COLO829 (cell line): ENCODE results near the gene XAF1.
A peak's percentile ranks its signal among the peaks of the same experiment; 100 is the strongest.
"Not testable (repeated sequence)": the region's sequence is repeated elsewhere in the genome, so short reads cannot be mapped to it uniquely, and the experiment has no call there.

Experiments
- DNase-seq: peaks from one replicate; pipeline ENCODE4 v3.0.0; 2012; ENCODE audit warnings: low spot score

Gene XAF1

DNA sequence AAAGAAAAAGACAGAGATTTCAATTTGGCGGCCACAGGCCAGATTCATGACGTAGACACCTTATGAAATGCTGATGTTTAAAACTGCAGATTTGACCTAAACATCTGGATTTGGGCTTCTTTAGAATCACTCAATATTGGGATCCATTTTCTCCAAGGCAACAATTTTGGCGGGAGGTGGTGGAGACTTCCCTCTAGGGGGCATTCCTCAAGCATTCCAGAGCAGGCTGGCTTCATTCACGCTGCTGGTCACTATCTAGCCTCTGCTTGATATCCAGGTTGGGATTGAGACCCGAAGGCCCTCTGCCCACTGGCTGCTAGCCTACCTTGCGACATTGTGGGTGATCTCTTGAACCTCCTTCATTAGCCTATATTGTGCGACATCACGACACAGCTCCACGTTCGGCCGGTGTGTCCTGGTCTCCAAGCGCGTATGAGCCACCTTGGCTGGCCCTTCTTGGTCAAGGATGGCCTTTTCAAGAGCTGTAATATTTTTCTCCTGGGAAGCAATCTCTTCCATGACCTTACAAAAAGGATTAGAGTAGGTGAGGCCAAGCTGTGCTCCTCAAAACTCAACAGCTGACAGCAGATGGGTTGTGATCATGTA, 44.7 kb downstream of the XAF1 start:
- no peak for DNase-seq

DNA sequence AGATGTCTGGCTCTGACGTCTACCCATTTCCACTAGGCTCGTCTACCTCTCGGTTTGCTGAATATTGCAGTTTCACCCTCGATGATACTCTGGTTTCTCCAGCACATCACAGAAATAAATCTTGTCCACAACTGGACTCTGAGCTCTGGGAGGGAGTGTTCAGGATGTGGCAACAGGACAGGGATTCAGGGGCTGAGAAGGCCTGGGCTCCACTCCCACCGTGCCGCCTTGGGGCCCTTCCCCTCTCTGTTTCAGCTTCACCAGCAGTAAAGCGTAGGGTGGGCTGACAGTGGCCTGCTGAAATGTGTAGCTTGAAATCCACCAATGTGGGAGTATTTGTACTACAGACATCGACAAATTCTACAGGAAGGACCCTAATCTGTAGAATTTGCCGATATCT, 55.7 kb downstream of the XAF1 start:
- no peak for DNase-seq

DNA sequence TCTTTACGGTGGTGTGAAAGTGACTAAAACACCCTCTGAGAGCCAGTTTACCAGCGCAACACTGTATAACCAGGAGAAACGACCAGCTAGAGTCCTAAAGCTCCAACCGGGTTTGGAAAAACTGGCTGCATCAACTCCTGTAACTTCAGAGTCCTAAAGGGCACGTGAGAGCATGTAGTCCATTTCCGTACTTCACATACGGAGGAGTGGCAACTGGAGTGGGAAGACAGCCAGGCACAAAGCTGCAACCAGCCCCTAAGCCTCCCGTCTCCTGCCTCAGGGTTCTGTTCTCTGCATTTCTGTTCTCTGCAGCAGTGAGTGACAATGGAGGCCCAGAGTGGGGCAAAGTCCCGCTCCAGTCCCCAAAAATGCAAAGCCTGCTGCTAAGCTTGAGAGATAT, 56.4 kb downstream of the XAF1 start:
- DNase-seq, result no peak

DNA sequence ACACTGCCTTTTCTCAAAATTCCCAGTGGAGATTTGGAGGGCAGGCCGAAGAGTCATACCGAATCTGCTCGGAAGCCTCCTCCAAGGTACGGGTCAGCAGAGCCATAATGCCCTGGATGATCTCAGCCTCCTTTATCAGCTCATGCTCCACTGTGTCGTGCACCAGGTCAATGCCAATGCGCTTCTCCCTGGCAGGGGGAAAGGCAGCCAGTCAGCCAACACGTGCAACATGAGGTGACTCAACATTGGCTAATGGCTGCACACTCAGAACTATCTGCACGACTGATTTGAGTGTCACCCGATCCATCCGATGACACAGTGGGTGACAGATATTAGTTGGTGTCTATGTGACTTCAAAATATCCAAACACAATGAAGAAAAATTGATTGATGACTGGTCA, 59.9 kb downstream of the XAF1 start:
- no peak for DNase-seq

DNA sequence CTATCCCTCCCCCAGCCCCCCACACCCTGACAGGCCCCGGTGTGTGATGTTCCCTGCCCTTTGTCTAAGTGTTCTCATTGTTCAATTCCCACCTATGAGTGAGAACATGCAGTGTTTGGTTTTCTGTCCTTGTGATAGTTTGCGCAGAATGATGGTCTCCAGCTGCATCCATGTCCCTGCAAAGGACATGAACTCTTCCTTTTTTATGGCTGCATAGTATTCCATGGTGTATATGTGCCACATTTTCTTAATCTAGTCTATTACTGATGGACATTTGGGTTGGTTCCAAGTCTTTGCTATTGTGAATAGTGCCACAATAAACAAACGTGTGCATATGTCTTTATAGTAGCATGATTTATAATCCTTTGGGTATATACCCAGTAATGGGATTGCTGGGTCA, 60.5 kb downstream of the XAF1 start:
- DNase-seq, result not testable (repeated sequence)

DNA sequence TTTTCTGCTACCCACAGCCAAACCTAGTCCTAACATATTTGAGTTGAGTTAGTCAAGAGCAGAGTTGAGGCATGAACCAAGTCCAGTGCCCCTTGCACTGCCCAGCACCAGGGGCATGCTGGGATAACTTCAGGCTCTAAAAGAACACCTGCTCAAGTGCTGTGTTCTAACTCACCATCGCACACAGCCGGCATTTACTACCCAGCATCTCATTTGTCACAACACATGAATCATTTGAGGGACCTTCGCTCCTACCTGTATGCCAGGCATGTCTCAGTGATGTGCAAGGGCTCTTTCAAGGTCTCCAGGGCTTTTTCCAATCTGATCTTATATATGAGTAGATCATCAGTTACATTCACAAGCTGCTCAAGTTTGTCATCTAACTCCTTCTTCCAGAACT, 63.1 kb downstream of the XAF1 start:
- no peak for DNase-seq

DNA sequence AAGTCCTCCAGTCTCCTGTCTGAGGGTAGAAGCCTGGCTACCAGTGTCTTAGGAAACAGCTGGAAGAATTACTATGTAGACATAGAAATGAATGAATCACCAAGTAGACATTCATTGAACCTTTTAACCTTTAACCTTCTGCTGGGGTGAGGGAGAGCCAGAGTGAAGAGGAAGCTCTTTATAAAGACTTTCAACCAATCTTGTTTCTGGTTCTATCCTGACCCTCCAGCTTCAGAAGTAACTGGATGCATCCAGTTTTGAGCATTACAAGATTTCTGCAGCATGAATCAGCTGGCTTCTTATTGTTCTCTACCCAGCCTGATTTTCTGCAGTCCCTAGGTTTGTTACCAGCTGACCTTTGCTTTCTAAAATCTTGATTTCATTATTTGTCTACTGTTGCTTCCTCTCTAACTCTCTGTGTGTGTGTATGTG, 67.2 kb downstream of the XAF1 start:
- DNase-seq, result peak; percentile 5
